ENCODE measurements around the gene TMEM236. TPM values are rescaled to one million over a fixed set of nuclear protein-coding genes. Genes with fewer than 3 reads are reported as not detected.

Gene TMEM236
- total and polyA plus RNA-seq, 3 experiments from 2014 or later = 0.09 to 0.11 TPM; not detected in 1

DNA sequence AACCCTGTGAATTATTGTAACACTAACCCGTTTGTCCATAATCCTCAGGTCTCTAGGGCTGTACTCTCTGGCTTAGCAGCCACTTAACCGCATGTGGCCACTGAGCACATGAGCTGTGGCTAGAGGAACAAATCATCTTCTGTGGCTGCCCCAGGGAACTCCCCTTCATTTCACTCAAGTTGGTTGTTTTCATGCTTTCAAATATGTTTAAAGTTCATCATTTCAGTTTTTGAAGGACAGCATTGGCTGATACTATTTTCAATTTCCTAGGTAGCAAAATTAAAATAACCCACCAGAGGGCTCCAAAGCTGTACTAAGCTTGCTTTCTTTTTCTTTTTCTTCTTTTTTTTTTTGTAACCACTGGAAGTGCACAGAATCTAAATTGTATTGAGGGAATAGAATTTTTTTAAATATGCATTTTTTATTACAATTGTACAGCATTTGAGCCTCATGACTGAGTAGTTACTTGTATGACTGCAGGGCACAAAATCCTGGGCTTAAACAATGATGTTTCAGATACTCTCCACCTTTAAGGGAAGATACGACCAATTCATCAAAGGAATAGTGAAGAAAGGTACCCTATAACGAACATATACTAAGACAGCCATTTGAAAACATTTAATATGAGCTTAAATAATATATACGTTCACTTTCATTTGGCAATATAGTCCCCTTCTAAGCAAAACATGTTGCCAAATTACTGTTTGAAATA is 95.7 kb downstream of the TMEM236 start:
- H3K4me1 ChIP-seq (ENCODE audit: insufficient read depth, low read length) = no peaks in the 10 kb centered on the region
- Mint-ChIP-seq H3K27me3 (peaks cover 0 to 6% of the 10 kb centered on the region in 2 donors), H3K9me3 (no peaks in the 10 kb centered on the region), H3K4me1 (no peaks in the 10 kb centered on the region), H3K4me3 (no peak overlapping the region), H3K27ac (no peak overlapping the region), H3K36me3 (no peaks in the 10 kb centered on the region)
- H3K4me3 ChIP-seq (ENCODE audit: low read length) = no peak overlapping the region
- no peak overlapping the region for H3K27ac ChIP-seq (ENCODE audit: low read depth, low read length)
- H3K27me3 ChIP-seq (ENCODE audit: insufficient read depth, low read length, poor library complexity, severe bottlenecking) = no peaks in the 10 kb centered on the region
- no peak for DNase-seq
- H3K36me3 ChIP-seq (ENCODE audit: insufficient read depth, low read length) = no peaks in the 10 kb centered on the region
- no peaks in the 10 kb centered on the region for H3K9me3 ChIP-seq (ENCODE audit: low read length)
- CTCF ChIA-PET = no interaction called here
- POLR2A ChIA-PET = no interaction called here

DNA sequence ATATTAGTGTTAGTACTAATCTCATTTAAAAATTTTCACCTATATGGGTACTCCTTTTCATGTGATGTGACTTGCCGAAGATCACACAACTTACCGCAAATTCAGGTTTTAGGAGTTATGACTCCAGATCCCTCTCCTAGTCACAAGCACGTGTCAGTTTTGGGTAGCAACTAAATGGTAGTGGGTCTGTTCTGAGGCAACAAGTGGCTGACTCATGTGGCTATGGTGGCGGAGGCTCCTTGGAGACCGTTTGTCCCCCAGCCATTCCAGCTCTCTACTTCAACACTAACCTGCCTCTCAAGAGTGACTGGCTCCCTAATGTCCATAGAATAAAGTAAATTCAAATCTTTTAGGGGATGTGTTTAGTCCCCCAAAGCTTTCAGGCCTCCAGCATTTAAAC is 96.6 kb downstream of the TMEM236 start:
- Histone ChIP-seq H3K4me1 (ENCODE audit: insufficient read depth, low read length) (no peaks in the 10 kb centered on the region), H3K27ac (ENCODE audit: low read depth, low read length) (no peak overlapping the region), H3K4me3 (ENCODE audit: low read length) (no peak overlapping the region), H3K9me3 (ENCODE audit: low read length) (no peaks in the 10 kb centered on the region), H3K36me3 (ENCODE audit: insufficient read depth, low read length) (no peaks in the 10 kb centered on the region), H3K27me3 (ENCODE audit: insufficient read depth, low read length, poor library complexity, severe bottlenecking) (no peaks in the 10 kb centered on the region)
- no peaks in the 10 kb centered on the region for H3K4me1 Mint-ChIP-seq
- peaks cover 0 to 6% of the 10 kb centered on the region in 2 donors for H3K27me3 Mint-ChIP-seq
- H3K36me3 Mint-ChIP-seq = no peaks in the 10 kb centered on the region
- no peak overlapping the region for H3K27ac Mint-ChIP-seq
- no peaks in the 10 kb centered on the region for H3K9me3 Mint-ChIP-seq
- no peak for DNase-seq
- POLR2A ChIA-PET = no interaction called here
- CTCF ChIA-PET = no interaction called here
- H3K4me3 Mint-ChIP-seq = no peak overlapping the region

Other genes with a start within 250 kb of the TMEM236 start
- gene HACD1, start 134.8 kb upstream of the TMEM236 start, total RNA-seq = 1 to 10 TPM; 1.9 to 2.2 TPM
- gene HACD1, start 134.8 kb upstream of the TMEM236 start, polyA plus RNA-seq = 1.1 TPM
- 10 to 100 TPM; 18.5 to 22.3 TPM for gene STAM, start 108.0 kb upstream of the TMEM236 start, total RNA-seq
- 7.8 TPM for gene STAM, start 108.0 kb upstream of the TMEM236 start, polyA plus RNA-seq
- 1 to 10 TPM; 1.4 TPM for gene MRC1, start 57.1 kb downstream of the TMEM236 start, total RNA-seq
- not detected for gene MRC1, start 57.1 kb downstream of the TMEM236 start, polyA plus RNA-seq
- gene SLC39A12, start 199.7 kb downstream of the TMEM236 start, total RNA-seq = not detected
- gene SLC39A12, start 199.7 kb downstream of the TMEM236 start, polyA plus RNA-seq = not detected

All from CD8-positive, alpha-beta memory T cell (primary cell).